ENCODE measurements around the gene DENND2C.

- TF ChIP-seq POLR2AphosphoS5 (IDR thresholded peaks at IDR 0.05; ENCODE audit: low read depth, low read length) (no peak), REST (IDR thresholded peaks at IDR 0.05; ENCODE audit: insufficient read depth in 1 of 2, low read depth in 2 of 2, low read length in 2 of 2) (no peak), SIN3A (IDR thresholded peaks at IDR 0.05; ENCODE audit: borderline replicate concordance, insufficient read depth, low read length) (no peak), TAF1 (IDR thresholded peaks at IDR 0.05; ENCODE audit: borderline replicate concordance, insufficient read depth, low read length) (no peak), FOXP2 (optimal IDR thresholded peaks at IDR 0.05; ENCODE audit: borderline replicate concordance, extremely low read depth, extremely low read length, insufficient read depth) (no peak)
Observed at GRCh38 chr1:114535401-114535800, 134.4 kb downstream of the DENND2C start.
